Measurements from ENCODE around the gene CUL7.

- no peak for TF ChIP-seq EZH2 (IDR thresholded peaks at IDR 0.05; ENCODE audit: low read length, unreplicated experiment)
- no peak for TF ChIP-seq CTCF (conservative IDR thresholded peaks at IDR 0.05; ENCODE audit: low read depth, low read length)
- no peak for TF ChIP-seq EZH2phosphoT487 (IDR thresholded peaks at IDR 0.05; ENCODE audit: borderline replicate concordance, low read length)
These were observed 14.9 kb downstream of the CUL7 start for GRCh38 chr6:43038727-43039126.
